ENCODE results near the gene SPG21.

The SPG21 gene

DNA sequence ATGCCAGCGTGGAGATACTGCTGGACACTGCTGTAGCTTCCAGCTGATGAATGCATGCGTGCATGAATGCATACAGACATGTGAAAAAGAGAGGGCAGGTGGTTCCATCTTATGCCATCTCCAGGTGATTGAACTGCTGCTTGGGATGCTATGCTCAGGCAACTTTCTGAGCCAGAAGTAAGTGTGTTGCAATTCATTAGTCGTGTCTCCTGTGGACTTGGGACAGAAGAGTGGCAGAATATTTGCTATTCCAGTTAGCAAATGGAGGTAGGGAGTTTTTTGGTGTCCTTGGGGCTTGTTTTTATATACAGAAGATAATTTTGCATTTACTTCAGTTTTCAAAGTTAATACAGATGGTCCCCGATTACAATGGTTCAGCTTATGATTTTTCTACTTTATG lies 44.8 kb downstream of the SPG21 start:
- Histone ChIP-seq H3K79me1 (replicated peaks; ENCODE audit: low read length, poor library complexity, severe bottlenecking) (no peaks in the 10 kb centered on the region), H3K9ac (ENCODE audit: low read length) (no peak overlapping the region), H3K18ac (ENCODE audit: low read depth in 1 of 2, low read length in 2 of 2) (no peak overlapping the region), H3K27ac (ENCODE audit: low read length, poor library complexity, severe bottlenecking) (no peak overlapping the region), H3K4me1 (ENCODE audit: control insufficient read depth, insufficient read depth, low read depth, low read length) (no peaks in the 10 kb centered on the region), H3K14ac (ENCODE audit: low read length in 2 of 2) (no peak overlapping the region), H2BK120ac (ENCODE audit: low read depth, low read length) (no peak overlapping the region), H2AK5ac (ENCODE audit: low read length, severe bottlenecking) (no peak overlapping the region), H2BK5ac (ENCODE audit: low read depth, low read length, poor library complexity, severe bottlenecking) (no peak overlapping the region), H3K23ac (ENCODE audit: low read length in 2 of 2) (no peak overlapping the region), H4K8ac (ENCODE audit: low read length) (no peak overlapping the region), H2BK12ac (ENCODE audit: low read length in 2 of 2) (no peak overlapping the region), H3K36me3 (ENCODE audit: control insufficient read depth in 1 of 2, insufficient read depth in 2 of 2, low read depth in 1 of 2, low read length in 2 of 2) (peaks cover 3 to 4% of the 10 kb centered on the region in 2 experiments), H3K4me3 (ENCODE audit: insufficient read depth in 1 of 2, low read depth in 1 of 2, low read length in 2 of 2) (no peak overlapping the region), H2AFZ (ENCODE audit: low read depth, low read length) (no peak overlapping the region), H3K27me3 (ENCODE audit: control insufficient read depth in 1 of 2, insufficient read depth in 1 of 2, low read length in 2 of 2) (no peaks in the 10 kb centered on the region), H3K4me2 (ENCODE audit: low read length, poor library complexity, severe bottlenecking) (no peak overlapping the region), H4K91ac (ENCODE audit: low read length) (no peak overlapping the region), H2BK15ac (ENCODE audit: low read depth, poor library complexity, severe bottlenecking) (no peak overlapping the region), H3K9me3 (ENCODE audit: control insufficient read depth, low read length) (no peaks in the 10 kb centered on the region), H3K4ac (ENCODE audit: low read depth in 1 of 2, low read length in 2 of 2) (no peak overlapping the region)
- WGBS: 89% methylated on average over 2 of the region's 4 CpGs
- DNase-seq: no peak

DNA sequence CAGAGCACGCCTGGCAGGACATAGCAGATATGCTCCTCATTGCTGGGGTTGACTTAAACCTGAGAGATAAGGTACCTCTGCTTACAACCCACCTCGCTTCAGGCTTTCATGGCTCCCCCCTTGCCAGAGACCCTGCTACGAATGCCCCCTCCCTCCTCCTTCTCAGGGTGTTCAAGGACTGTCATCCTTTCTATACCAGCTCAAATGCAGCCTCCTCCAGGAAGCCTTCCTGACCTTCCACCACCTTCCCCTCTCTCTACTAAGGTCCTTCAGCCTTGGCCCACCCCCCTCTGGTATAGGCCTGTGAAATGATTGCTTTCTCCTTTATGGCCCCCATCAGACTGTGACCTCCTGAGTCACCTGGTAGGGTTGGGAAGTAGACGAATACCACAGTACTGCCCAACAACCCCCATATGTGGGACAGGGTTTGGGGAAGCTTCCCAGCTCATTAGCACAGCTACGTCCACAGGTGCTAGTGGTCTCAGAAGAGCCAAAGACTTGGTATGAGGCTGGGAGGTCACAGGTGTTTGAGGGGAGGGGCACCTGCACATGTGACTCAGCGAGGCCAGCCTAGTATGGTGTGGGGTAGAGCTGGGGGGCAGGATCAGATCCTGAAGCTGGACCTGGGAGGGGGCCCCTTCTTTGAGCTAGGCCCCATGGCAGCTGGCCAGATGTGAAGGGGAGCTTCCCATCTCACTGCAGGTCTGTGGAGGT lies 46.0 kb downstream of the SPG21 start:
- Histone ChIP-seq H3K9me3 (ENCODE audit: control insufficient read depth, low read length) (no peaks in the 10 kb centered on the region), H3K27ac (ENCODE audit: low read length, poor library complexity, severe bottlenecking) (no peak overlapping the region), H3K27me3 (ENCODE audit: control insufficient read depth in 1 of 2, insufficient read depth in 1 of 2, low read length in 2 of 2) (no peaks in the 10 kb centered on the region), H3K4me1 (ENCODE audit: control insufficient read depth, insufficient read depth, low read depth, low read length) (no peaks in the 10 kb centered on the region), H3K4me3 (ENCODE audit: insufficient read depth in 1 of 2, low read depth in 1 of 2, low read length in 2 of 2) (no peak overlapping the region), H3K36me3 (ENCODE audit: control insufficient read depth in 1 of 2, insufficient read depth in 2 of 2, low read depth in 1 of 2, low read length in 2 of 2) (peaks cover 0 to 3% of the 10 kb centered on the region in 2 experiments), H3K23ac (ENCODE audit: low read length in 2 of 2) (no peak overlapping the region), H2BK5ac (ENCODE audit: low read depth, low read length, poor library complexity, severe bottlenecking) (no peak overlapping the region), H3K14ac (ENCODE audit: low read length in 2 of 2) (no peak overlapping the region), H2AK5ac (ENCODE audit: low read length, severe bottlenecking) (no peak overlapping the region), H4K8ac (ENCODE audit: low read length) (no peak overlapping the region), H2BK12ac (ENCODE audit: low read length in 2 of 2) (no peak overlapping the region), H2AFZ (ENCODE audit: low read depth, low read length) (no peak overlapping the region), H3K18ac (ENCODE audit: low read depth in 1 of 2, low read length in 2 of 2) (no peak overlapping the region), H3K4ac (ENCODE audit: low read depth in 1 of 2, low read length in 2 of 2) (no peak overlapping the region), H3K9ac (ENCODE audit: low read length) (no peak overlapping the region), H2BK120ac (ENCODE audit: low read depth, low read length) (no peak overlapping the region), H3K4me2 (ENCODE audit: low read length, poor library complexity, severe bottlenecking) (no peak overlapping the region), H4K91ac (ENCODE audit: low read length) (no peak overlapping the region), H2BK15ac (ENCODE audit: low read depth, poor library complexity, severe bottlenecking) (no peak overlapping the region), H3K79me1 (replicated peaks; ENCODE audit: low read length, poor library complexity, severe bottlenecking) (no peaks in the 10 kb centered on the region)
- WGBS: 83% methylated on average over 6 of the region's 6 CpGs
- no peak for DNase-seq

DNA sequence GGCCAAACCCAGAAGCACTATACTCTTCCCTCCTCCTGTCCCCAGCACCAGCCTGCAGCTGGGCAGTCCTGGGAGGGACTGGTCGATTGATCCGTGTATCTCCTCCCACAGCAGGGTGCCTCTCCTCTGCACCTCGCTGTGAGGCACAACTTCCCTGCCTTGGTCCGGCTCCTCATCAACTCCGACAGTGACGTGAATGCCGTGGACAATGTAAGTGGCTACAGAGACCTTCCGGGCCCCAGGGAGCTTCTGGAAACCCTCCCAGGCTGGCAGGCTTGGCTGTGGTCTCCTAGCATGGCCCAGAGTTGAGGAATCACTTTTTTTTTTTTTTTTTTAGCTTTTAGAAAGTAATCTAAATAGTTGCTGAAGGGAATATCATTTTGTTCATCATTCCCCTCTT lies 47.4 kb downstream of the SPG21 start:
- no peak for DNase-seq
- Histone ChIP-seq H3K4me2 (ENCODE audit: low read length, poor library complexity, severe bottlenecking) (no peak overlapping the region), H3K4me3 (ENCODE audit: insufficient read depth in 1 of 2, low read depth in 1 of 2, low read length in 2 of 2) (no peak overlapping the region), H3K4ac (ENCODE audit: low read depth in 1 of 2, low read length in 2 of 2) (no peak overlapping the region), H3K27me3 (ENCODE audit: control insufficient read depth in 1 of 2, insufficient read depth in 1 of 2, low read length in 2 of 2) (no peaks in the 10 kb centered on the region), H2AK5ac (ENCODE audit: low read length, severe bottlenecking) (no peak overlapping the region), H2BK12ac (ENCODE audit: low read length in 2 of 2) (no peak overlapping the region), H3K18ac (ENCODE audit: low read depth in 1 of 2, low read length in 2 of 2) (no peak overlapping the region), H3K27ac (ENCODE audit: low read length, poor library complexity, severe bottlenecking) (no peak overlapping the region), H4K8ac (ENCODE audit: low read length) (no peak overlapping the region), H3K36me3 (ENCODE audit: control insufficient read depth in 1 of 2, insufficient read depth in 2 of 2, low read depth in 1 of 2, low read length in 2 of 2) (peaks cover 0 to 3% of the 10 kb centered on the region in 2 experiments), H2BK120ac (ENCODE audit: low read depth, low read length) (no peak overlapping the region), H3K9me3 (ENCODE audit: control insufficient read depth, low read length) (no peaks in the 10 kb centered on the region), H2BK15ac (ENCODE audit: low read depth, poor library complexity, severe bottlenecking) (no peak overlapping the region), H2BK5ac (ENCODE audit: low read depth, low read length, poor library complexity, severe bottlenecking) (no peak overlapping the region), H4K91ac (ENCODE audit: low read length) (no peak overlapping the region), H2AFZ (ENCODE audit: low read depth, low read length) (no peak overlapping the region), H3K9ac (ENCODE audit: low read length) (no peak overlapping the region), H3K23ac (ENCODE audit: low read length in 2 of 2) (no peak overlapping the region), H3K4me1 (ENCODE audit: control insufficient read depth, insufficient read depth, low read depth, low read length) (no peaks in the 10 kb centered on the region), H3K79me1 (replicated peaks; ENCODE audit: low read length, poor library complexity, severe bottlenecking) (no peaks in the 10 kb centered on the region), H3K14ac (ENCODE audit: low read length in 2 of 2) (peak overlapping the region in 1 of 2 experiments; percentile 73)
- 76% methylated on average over 8 of the region's 8 CpGs for WGBS

DNA sequence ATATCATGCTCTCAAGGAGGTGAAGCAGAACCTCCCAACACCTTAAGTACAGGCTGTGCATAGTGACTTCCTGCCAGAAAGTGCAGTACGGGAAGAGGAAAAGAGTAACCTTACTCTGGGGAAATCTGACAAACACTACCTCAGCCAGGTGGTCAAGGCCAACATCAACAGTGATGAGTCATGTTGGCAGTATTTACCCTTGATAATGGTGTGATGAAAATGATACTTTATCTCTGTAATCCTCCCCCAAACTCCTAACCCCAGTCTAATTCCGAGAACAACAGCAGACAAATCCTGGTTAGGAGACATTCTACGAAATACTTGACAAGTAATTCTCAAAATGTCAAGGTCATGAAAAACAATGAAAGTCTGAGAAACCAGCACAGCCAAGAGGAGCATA lies 51.5 kb downstream of the SPG21 start:
- WGBS: 96% methylated on average over 3 of the region's 3 CpGs
- H4K91ac ChIP-seq (ENCODE audit: low read length): no peak overlapping the region
- H3K23ac ChIP-seq (ENCODE audit: low read length in 2 of 2): no peak overlapping the region
- H3K9me3 ChIP-seq (ENCODE audit: control insufficient read depth, low read length): no peaks in the 10 kb centered on the region
- H3K4ac ChIP-seq (ENCODE audit: low read depth in 1 of 2, low read length in 2 of 2): no peak overlapping the region
- no peak overlapping the region for H2BK120ac ChIP-seq (ENCODE audit: low read depth, low read length)
- no peak overlapping the region for H2BK12ac ChIP-seq (ENCODE audit: low read length in 2 of 2)
- no peaks in the 10 kb centered on the region for H3K27me3 ChIP-seq (ENCODE audit: control insufficient read depth in 1 of 2, insufficient read depth in 1 of 2, low read length in 2 of 2)
- H2AK5ac ChIP-seq (ENCODE audit: low read length, severe bottlenecking): no peak overlapping the region
- no peaks in the 10 kb centered on the region for H3K4me1 ChIP-seq (ENCODE audit: control insufficient read depth, insufficient read depth, low read depth, low read length)
- H3K9ac ChIP-seq (ENCODE audit: low read length): no peak overlapping the region
- H3K27ac ChIP-seq (ENCODE audit: low read length, poor library complexity, severe bottlenecking): no peak overlapping the region
- no peak overlapping the region for H2BK5ac ChIP-seq (ENCODE audit: low read depth, low read length, poor library complexity, severe bottlenecking)
- H3K18ac ChIP-seq (ENCODE audit: low read depth in 1 of 2, low read length in 2 of 2): no peak overlapping the region
- no peaks in the 10 kb centered on the region for H3K79me1 ChIP-seq (replicated peaks; ENCODE audit: low read length, poor library complexity, severe bottlenecking)
- no peak overlapping the region for H2BK15ac ChIP-seq (ENCODE audit: low read depth, poor library complexity, severe bottlenecking)
- H3K4me2 ChIP-seq (ENCODE audit: low read length, poor library complexity, severe bottlenecking): no peak overlapping the region
- H3K14ac ChIP-seq (ENCODE audit: low read length in 2 of 2): no peak overlapping the region
- H3K36me3 ChIP-seq (ENCODE audit: control insufficient read depth in 1 of 2, insufficient read depth in 2 of 2, low read depth in 1 of 2, low read length in 2 of 2): no peaks in the 10 kb centered on the region
- no peak overlapping the region for H3K4me3 ChIP-seq (ENCODE audit: insufficient read depth in 1 of 2, low read depth in 1 of 2, low read length in 2 of 2)
- no peak for DNase-seq
- no peak overlapping the region for H2AFZ ChIP-seq (ENCODE audit: low read depth, low read length)
- H4K8ac ChIP-seq (ENCODE audit: low read length): no peak overlapping the region
